ENCODE results near the gene BRINP3. TPM values are rescaled to one million over a fixed set of nuclear protein-coding genes. Genes with fewer than 3 reads are reported as not detected.
A peak's percentile ranks its signal among the peaks of the same experiment; 100 is the strongest.

Gene BRINP3
- total and polyA plus RNA-seq, 9 of the 15 experiments (the other 6 are each of a cell fraction or from before 2014, with no cell fraction given): 0.09 to 0.75 (median 0.19) TPM; not detected in 1

DNA sequence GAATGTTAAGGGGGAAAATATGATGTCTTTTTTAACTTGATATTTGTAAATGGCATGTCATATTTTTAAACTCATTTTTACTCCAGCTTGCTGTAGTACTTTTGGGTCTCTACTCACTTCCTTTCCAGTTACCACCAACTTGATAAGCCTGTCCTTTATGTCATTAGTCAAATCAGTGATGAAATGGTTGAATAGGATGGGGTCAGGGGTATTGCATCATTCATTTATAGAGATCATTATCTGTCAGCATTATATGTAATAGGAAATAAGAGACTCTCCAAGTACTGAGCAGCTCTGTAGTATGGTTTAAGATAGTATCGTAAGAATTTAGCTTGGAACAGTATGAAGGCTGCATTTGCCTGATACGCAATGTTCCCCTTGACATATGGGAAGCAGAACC, 227.3 kb downstream of the BRINP3 start (continued):
- TF ChIP-seq, protein P1, sequence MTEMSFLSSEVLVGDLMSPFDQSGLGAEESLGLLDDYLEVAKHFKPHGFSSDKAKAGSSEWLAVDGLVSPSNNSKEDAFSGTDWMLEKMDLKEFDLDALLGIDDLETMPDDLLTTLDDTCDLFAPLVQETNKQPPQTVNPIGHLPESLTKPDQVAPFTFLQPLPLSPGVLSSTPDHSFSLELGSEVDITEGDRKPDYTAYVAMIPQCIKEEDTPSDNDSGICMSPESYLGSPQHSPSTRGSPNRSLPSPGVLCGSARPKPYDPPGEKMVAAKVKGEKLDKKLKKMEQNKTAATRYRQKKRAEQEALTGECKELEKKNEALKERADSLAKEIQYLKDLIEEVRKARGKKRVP (CRISPR knock-in tag; IDR thresholded peaks at IDR 0.05): peak; percentile 65
- TF ChIP-seq, protein P2, sequence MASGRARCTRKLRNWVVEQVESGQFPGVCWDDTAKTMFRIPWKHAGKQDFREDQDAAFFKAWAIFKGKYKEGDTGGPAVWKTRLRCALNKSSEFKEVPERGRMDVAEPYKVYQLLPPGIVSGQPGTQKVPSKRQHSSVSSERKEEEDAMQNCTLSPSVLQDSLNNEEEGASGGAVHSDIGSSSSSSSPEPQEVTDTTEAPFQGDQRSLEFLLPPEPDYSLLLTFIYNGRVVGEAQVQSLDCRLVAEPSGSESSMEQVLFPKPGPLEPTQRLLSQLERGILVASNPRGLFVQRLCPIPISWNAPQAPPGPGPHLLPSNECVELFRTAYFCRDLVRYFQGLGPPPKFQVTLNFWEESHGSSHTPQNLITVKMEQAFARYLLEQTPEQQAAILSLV (tag; IDR thresholded peaks at IDR 0.05): peak; percentile 75; the same call in 1 of the 2 replicates

DNA sequence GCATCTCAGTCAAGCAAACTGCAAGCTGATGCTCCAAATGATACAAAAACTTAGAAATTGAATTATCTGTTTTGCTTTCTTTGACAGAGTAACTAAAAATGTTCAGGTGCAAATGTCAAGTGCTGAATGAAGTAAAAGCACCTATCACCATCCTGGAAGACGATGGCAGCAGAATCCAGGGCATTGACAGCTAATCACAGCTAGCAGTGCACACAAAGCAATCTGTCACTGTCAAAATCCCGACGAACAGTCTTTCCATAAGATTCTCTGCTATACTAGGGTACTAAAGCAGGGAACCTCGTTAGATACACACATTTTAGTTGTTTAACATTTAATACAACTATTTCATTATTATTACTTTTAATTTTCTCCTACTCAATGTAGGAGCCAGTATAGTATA, 233.3 kb downstream of the BRINP3 start:
- H3K9me3 ChIP-seq (replicated peaks; ENCODE audit: control insufficient read depth, insufficient read depth, low read depth, low read length): no peaks in the 10 kb centered on the region
- TF ChIP-seq ZNF561 (CRISPR knock-in tag; conservative IDR thresholded peaks at IDR 0.05) (no peak), MEIS2 (IDR thresholded peaks at IDR 0.05; ENCODE audit: partially characterized antibody) (peak; percentile 53)
- BruUV-seq (replicated peaks): no TSS peak

More for the DNA sequence above, 233.3 kb downstream of the BRINP3 start:
- ChIA-PET POLR2A (no interaction called here), CTCF (ENCODE audit: low intra/inter-chr PET ratio) (no interaction called here)
- Histone ChIP-seq H3K4me1 (replicated peaks in 1 of 2; ENCODE audit: control insufficient read depth in 2 of 2, insufficient read depth in 2 of 2, low read length in 2 of 2) (no peaks in the 10 kb centered on the region), H3K9me1 (ENCODE audit: control insufficient read depth, insufficient read depth, low read length) (no peaks in the 10 kb centered on the region), H3K27ac (ENCODE audit: extremely low read depth, low read depth, low read length) (no peak overlapping the region), H2AFZ (ENCODE audit: low read depth, low read length) (no peak overlapping the region), H3K4me3 (no peak overlapping the region), H3K27me3 (ENCODE audit: control insufficient read depth in 2 of 2, insufficient read depth in 2 of 2, low read length in 2 of 2) (no peaks in the 10 kb centered on the region), H3K4me2 (ENCODE audit: insufficient read depth, low read length) (no peak overlapping the region), H3K9ac (ENCODE audit: insufficient read depth in 1 of 2, low read depth in 2 of 2, low read length in 2 of 2) (no peak overlapping the region), H4K20me1 (replicated peaks; ENCODE audit: control insufficient read depth, insufficient read depth, low read length) (no peaks in the 10 kb centered on the region), H3K79me2 (ENCODE audit: control insufficient read depth, insufficient read depth, low read length) (no peaks in the 10 kb centered on the region), H3K36me3 (ENCODE audit: control insufficient read depth, insufficient read depth, low read length) (no peaks in the 10 kb centered on the region)
- DNase-seq (ENCODE audit: extremely low read depth in 1 of 4, low spot score in 3 of 4): no peak
- no peak for FAIRE-seq
- in situ Hi-C loops (cut with MboI): no loop called here
- intact Hi-C loops (cut with micrococcal nuclease): no loop called here
- no peak for ATAC-seq
- WGBS (ENCODE audit: insufficient coverage, low coverage, missing lambda C conversion rate): 1% methylated on average over 4 of the region's 4 CpGs
